ENCODE results near the gene TRIM52. TPM values are rescaled to one million over a fixed set of nuclear protein-coding genes. Genes with fewer than 3 reads are reported as not detected.
"Not testable (repeated sequence)": the region's sequence is repeated elsewhere in the genome, so short reads cannot be mapped to it uniquely, and the experiment has no call there.

TRIM52 gene
- total RNA-seq (2021; ENCODE audit: unreplicated experiment) (9.3 TPM), Bru-seq, nascent RNA (percentile 74 among the genes with signal in this experiment), BruChase-seq, experiment 1, labeled RNA remaining after a 2-hour chase (percentile 91 among the genes with signal in this experiment), BruChase-seq, experiment 2, labeled RNA remaining after a 6-hour chase (percentile 82 among the genes with signal in this experiment)
- 5.2 TPM for polyA plus RNA-seq (2012; ENCODE audit: insufficient read length)
- long read RNA-seq, transcript TRIM52-202 (2 exons, 633 nt) = major isoform, 7 of 9 reads
- long read RNA-seq, partial matches to known transcripts = 0 of 9 reads
- long read RNA-seq, other reads (novel, unspliced or antisense) = 0 of 9 reads

DNA sequence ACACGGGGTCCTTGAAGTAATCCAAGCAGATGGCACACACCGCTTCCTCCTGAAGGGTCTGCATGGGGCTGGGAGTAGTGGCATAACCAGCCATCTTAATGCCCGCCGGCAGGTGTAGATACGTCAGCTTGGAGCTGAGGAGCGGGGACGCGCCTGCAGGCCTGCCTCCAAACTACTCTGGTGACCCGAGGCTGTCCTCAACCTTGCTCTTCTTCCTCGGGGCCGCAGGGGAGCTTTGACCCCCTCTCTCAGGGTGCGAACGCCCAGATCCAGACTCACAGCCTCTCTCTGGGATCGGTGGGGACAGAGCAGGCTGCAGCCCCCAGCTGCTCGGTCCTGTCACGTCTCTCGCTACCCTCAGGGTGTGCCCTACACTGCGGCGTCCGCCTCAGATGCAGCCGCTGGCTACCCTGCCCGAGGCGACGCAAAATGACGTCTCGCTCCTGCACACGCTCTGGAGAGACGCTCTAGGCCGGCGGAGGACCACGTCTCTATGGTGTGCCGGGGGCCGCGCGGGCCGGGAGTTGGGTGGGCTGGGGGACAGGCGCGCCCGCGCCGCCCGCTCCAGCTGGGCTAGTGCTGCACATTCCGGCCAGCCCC is at the start of gene TRIM52:
TRIM52 (minus strand) TSS at position 424 of the 600 bp plus-strand sequence; CDS start at position 94, 330 bp downstream.
- intact Hi-C loops (cut with micrococcal nuclease; ENCODE audit: unreplicated experiment) = no loop called here
- Histone ChIP-seq H3K27ac (ENCODE audit: low read length) (peak within 1 kb of the TSS; percentile 90), H3K4me1 (ENCODE audit: control insufficient read depth, insufficient read depth, low read length) (peaks cover 19% of the 10 kb centered on the region), H3K9me3 (ENCODE audit: control insufficient read depth, insufficient read depth, low read depth, low read length) (no peaks in the 10 kb centered on the region), H3K4me3 (ENCODE audit: low read depth in 2 of 2, low read length in 2 of 2) (peak within 1 kb of the TSS; percentile 71 to 78), H3K27me3 (ENCODE audit: control insufficient read depth, insufficient read depth, low read length) (no peaks in the 10 kb centered on the region), H3K36me3 (ENCODE audit: control insufficient read depth, insufficient read depth, low read length) (peaks cover 4% of the 10 kb centered on the region)
- peak in 1 of 2 experiments; percentile 26; a peak in 1 of 4 replicates for TF ChIP-seq REST (IDR thresholded peaks at IDR 0.05; ENCODE audit: insufficient read depth in 1 of 2, low read depth in 2 of 2, low read length in 1 of 2)
- TF ChIP-seq SIN3A (IDR thresholded peaks at IDR 0.05; ENCODE audit: borderline replicate concordance, insufficient read depth, low read depth, low read length) = peak; percentile 78; the same call in 1 of the 2 replicates
- TF ChIP-seq POLR2AphosphoS5 (IDR thresholded peaks at IDR 0.05; ENCODE audit: low read depth, low read length) = peak; percentile 64; the same call in 1 of the 2 replicates
- peak; percentile 92 for TF ChIP-seq TCF7L2 (IDR thresholded peaks at IDR 0.05; ENCODE audit: low read depth, low read length)
- TF ChIP-seq, protein P1, sequence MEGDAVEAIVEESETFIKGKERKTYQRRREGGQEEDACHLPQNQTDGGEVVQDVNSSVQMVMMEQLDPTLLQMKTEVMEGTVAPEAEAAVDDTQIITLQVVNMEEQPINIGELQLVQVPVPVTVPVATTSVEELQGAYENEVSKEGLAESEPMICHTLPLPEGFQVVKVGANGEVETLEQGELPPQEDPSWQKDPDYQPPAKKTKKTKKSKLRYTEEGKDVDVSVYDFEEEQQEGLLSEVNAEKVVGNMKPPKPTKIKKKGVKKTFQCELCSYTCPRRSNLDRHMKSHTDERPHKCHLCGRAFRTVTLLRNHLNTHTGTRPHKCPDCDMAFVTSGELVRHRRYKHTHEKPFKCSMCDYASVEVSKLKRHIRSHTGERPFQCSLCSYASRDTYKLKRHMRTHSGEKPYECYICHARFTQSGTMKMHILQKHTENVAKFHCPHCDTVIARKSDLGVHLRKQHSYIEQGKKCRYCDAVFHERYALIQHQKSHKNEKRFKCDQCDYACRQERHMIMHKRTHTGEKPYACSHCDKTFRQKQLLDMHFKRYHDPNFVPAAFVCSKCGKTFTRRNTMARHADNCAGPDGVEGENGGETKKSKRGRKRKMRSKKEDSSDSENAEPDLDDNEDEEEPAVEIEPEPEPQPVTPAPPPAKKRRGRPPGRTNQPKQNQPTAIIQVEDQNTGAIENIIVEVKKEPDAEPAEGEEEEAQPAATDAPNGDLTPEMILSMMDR (IDR thresholded peaks at IDR 0.05) = no peak
- no peak for DNase-seq (ENCODE audit: low read depth, low spot score)
- peak; percentile 89 for ATAC-seq
- no TSS peak for BruUV-seq (replicated peaks)
- POLR2A ChIA-PET = interaction anchor here (0.5 to 1.3 kb wide), 2 partner anchors 8 to 15 kb away, joined by 3 to 5 read pairs; no protein-coding TSS in a partner anchor
- in situ Hi-C loops (cut with HindIII; ENCODE audit: low pct_unique_long_range_greater_than_20kb, low sequenced_read_pairs) = no loop called here
- CTCF ChIA-PET = no interaction called here

DNA sequence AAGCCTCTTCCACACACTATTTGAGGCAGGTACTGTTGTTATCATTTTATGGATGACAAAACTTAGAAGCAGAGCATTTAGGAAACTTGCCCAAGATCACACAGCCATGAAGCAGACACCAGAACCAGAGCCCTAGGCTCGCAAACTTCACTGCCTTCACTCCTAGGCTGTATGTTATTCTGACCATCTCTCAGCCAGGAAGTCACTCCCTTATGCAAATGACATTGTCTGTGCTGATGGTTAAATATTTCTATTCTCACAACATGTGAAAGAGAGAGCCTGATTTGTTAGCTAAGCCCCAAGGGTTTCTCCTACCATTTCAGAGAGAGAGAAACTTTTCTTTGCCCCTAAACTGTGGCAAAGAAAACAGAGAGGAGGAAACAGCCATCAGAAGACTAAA is 26.4 kb upstream of the TRIM52 start:
- BruUV-seq (replicated peaks); in situ Hi-C loops (cut with HindIII; ENCODE audit: low pct_unique_long_range_greater_than_20kb, low sequenced_read_pairs); DNase-seq (ENCODE audit: low read depth, low spot score); intact Hi-C loops (cut with micrococcal nuclease; ENCODE audit: unreplicated experiment); H3K9me3 ChIP-seq (ENCODE audit: control insufficient read depth, insufficient read depth, low read depth, low read length); ATAC-seq; H3K27ac ChIP-seq (ENCODE audit: low read length); H3K36me3 ChIP-seq (ENCODE audit: control insufficient read depth, insufficient read depth, low read length); CTCF ChIA-PET; H3K27me3 ChIP-seq (ENCODE audit: control insufficient read depth, insufficient read depth, low read length); H3K4me1 ChIP-seq (ENCODE audit: control insufficient read depth, insufficient read depth, low read length); H3K4me3 ChIP-seq (ENCODE audit: low read depth in 2 of 2, low read length in 2 of 2); POLR2A ChIA-PET: not testable (repeated sequence)

DNA sequence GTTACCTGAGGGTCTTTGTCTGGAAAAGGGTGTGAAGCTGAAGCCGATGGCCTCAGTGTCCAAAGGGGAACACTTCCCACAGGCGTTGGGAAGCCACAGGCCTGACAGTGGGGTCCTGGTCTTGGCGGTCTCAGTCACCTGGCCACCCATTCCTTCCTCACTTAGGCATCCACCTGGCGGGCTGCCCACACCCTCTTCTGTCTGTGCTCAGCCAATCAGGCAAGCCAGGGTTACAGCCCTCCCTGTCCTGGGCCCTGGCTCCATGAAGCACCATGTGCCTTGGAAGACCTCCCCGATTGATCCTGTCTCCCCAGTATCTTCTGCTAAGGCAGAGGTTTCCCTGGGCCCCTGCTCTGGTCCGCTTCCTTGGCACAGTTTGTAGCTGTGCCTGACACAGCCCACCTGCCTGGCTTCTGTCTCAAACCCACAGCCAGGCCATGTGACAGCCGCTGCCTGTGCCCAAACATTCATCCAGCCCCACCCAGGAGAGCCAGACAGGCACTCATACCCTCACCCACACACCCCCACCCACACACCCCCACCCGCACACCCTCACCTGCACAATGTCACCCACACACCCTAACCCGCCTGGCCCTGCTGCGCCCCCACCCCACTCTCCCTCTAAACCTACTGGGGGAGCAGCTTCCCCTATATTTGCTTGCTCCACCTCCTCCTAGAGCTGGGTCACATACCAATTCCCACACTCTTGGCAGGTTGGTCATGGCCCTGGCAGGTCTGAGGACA is 25.2 kb upstream of the TRIM52 start:
- in situ Hi-C loops (cut with HindIII; ENCODE audit: low pct_unique_long_range_greater_than_20kb, low sequenced_read_pairs); CTCF ChIA-PET; ATAC-seq; H3K27ac ChIP-seq (ENCODE audit: low read length); H3K4me3 ChIP-seq (ENCODE audit: low read depth in 2 of 2, low read length in 2 of 2); H3K36me3 ChIP-seq (ENCODE audit: control insufficient read depth, insufficient read depth, low read length); intact Hi-C loops (cut with micrococcal nuclease; ENCODE audit: unreplicated experiment); H3K27me3 ChIP-seq (ENCODE audit: control insufficient read depth, insufficient read depth, low read length); H3K9me3 ChIP-seq (ENCODE audit: control insufficient read depth, insufficient read depth, low read depth, low read length); BruUV-seq (replicated peaks); H3K4me1 ChIP-seq (ENCODE audit: control insufficient read depth, insufficient read depth, low read length); DNase-seq (ENCODE audit: low read depth, low spot score); POLR2A ChIA-PET: not testable (repeated sequence)
